ENCODE data around the gene B3GALNT1.

DNA sequence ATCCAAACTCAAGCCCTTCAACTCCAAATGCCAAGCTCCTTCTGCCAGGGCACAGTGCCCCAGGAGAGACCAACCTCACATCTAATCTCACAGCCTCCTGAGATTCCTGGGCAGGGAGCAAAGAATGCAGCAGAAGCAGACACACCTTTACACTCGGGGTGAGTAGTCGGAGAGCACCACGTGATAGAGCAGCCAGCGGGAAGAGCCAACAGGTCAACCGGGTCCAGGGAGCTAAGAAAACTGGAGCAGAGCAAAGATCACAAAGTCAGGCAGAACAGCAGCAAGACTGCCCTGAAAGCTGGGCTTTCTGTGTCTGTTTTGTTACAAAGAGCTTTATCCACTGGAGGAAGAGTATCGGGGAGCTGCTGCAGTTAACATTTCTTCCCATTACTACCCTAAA, 4.2 kb downstream of the B3GALNT1 start:
- TF ChIP-seq, protein P1, sequence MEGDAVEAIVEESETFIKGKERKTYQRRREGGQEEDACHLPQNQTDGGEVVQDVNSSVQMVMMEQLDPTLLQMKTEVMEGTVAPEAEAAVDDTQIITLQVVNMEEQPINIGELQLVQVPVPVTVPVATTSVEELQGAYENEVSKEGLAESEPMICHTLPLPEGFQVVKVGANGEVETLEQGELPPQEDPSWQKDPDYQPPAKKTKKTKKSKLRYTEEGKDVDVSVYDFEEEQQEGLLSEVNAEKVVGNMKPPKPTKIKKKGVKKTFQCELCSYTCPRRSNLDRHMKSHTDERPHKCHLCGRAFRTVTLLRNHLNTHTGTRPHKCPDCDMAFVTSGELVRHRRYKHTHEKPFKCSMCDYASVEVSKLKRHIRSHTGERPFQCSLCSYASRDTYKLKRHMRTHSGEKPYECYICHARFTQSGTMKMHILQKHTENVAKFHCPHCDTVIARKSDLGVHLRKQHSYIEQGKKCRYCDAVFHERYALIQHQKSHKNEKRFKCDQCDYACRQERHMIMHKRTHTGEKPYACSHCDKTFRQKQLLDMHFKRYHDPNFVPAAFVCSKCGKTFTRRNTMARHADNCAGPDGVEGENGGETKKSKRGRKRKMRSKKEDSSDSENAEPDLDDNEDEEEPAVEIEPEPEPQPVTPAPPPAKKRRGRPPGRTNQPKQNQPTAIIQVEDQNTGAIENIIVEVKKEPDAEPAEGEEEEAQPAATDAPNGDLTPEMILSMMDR (conservative IDR thresholded peaks at IDR 0.05 in 1 of 2, IDR thresholded peaks at IDR 0.05 in 1 of 2; ENCODE audit: low read depth in 1 of 2, low read length in 2 of 2) = no peak
- no peak for TF ChIP-seq EZH2 (IDR thresholded peaks at IDR 0.05; ENCODE audit: low read length, missing control alignments)
